OCI-LY3 (cell line): ENCODE measurements around the gene TENT5C.

ENCODE experiments used
- EZH2phosphoT487 ChIP-seq: fragments of 200-600 bp; shearing (Covaris generic); IDR thresholded peaks from 2 replicates; pipeline ENCODE4 v1.6.1; 2018; ENCODE audit warnings: antibody characterized with exemption, mixed run types, low read depth
- TF ChIP-seq, protein P1 (sequence below): fragments of 200-600, 300-600 bp; sonication (generic); IDR thresholded peaks from 2 replicates; pipeline ENCODE4 v1.5.1; 2014; ENCODE audit warnings: antibody characterized with exemption, low read length, low read depth

DNA sequence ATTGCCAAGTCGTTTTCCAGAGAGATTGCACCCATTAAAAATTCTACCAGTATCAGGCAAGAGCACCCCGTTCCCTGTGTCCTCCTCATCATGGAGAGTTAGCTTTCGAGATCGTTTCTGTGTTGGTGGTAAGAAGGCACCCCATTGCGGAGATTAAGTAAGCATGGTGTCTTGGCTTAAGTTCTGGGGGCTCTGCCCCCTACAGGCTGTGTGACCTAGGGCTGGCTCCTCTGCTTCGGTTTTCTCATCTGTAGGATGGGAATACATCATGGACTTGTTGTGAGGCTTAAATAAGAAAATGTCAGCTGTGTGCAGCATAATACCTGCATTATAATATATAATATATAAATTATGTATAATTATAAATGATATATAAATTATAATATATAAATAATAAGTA is 36.8 kb upstream of the TENT5C start:
- TF ChIP-seq, protein P1, sequence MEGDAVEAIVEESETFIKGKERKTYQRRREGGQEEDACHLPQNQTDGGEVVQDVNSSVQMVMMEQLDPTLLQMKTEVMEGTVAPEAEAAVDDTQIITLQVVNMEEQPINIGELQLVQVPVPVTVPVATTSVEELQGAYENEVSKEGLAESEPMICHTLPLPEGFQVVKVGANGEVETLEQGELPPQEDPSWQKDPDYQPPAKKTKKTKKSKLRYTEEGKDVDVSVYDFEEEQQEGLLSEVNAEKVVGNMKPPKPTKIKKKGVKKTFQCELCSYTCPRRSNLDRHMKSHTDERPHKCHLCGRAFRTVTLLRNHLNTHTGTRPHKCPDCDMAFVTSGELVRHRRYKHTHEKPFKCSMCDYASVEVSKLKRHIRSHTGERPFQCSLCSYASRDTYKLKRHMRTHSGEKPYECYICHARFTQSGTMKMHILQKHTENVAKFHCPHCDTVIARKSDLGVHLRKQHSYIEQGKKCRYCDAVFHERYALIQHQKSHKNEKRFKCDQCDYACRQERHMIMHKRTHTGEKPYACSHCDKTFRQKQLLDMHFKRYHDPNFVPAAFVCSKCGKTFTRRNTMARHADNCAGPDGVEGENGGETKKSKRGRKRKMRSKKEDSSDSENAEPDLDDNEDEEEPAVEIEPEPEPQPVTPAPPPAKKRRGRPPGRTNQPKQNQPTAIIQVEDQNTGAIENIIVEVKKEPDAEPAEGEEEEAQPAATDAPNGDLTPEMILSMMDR = no peak
- no peak for TF ChIP-seq EZH2phosphoT487
